Measurements from ENCODE around the gene MAP6D1. TPM values are rescaled to one million over a fixed set of nuclear protein-coding genes. Genes with fewer than 3 reads are reported as not detected.

Gene MAP6D1
- total and polyA plus RNA-seq, 2 experiments from 2014 or later = 0.50 to 3.4 TPM

DNA sequence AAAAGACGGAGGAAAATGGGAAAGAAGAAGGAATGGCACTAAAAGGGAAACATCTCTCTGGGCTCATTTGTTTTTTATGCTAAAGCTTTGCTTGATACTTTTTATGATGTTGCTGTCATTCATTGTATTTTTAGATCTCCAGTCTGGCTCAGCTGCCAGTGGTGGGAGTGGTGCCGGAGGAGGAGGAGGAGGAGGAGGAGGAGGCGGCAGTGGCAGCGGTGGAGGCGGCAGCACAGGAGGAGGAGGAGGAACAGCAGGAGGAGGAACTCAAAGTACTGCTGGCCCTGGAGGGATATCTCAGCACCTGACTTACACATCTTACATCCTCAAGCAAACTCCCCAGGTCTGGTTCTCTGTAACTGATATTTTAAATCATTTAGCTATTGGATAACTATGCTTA is 49.6 kb downstream of the MAP6D1 start:
- Histone ChIP-seq H3K4me2 (no peak overlapping the region), H3K4me1 (ENCODE audit: insufficient read depth) (no peaks in the 10 kb centered on the region), H3K27me3 (no peaks in the 10 kb centered on the region), H3K9me3 (ENCODE audit: low read depth) (no peaks in the 10 kb centered on the region), H3K4me3 (no peak overlapping the region), H3K79me2 (no peaks in the 10 kb centered on the region), H3K9me2 (replicated peaks; ENCODE audit: insufficient read depth) (no peaks in the 10 kb centered on the region), H2AFZ (no peak overlapping the region), H4K20me1 (ENCODE audit: insufficient read depth, poor library complexity, severe bottlenecking) (no peaks in the 10 kb centered on the region), H3K27ac (no peak overlapping the region), H3K36me3 (replicated peaks; ENCODE audit: insufficient read depth, low read depth) (no peaks in the 10 kb centered on the region)
- WGBS (ENCODE audit: low lambda C conversion rate, missing lambda C conversion rate) = 86% methylated on average over 5 of the region's 5 CpGs
- no peak for DNase-seq (ENCODE audit: low spot score)
- TF ChIP-seq EZH2 (IDR thresholded peaks at IDR 0.05; ENCODE audit: borderline replicate concordance) (no peak), EZH2phosphoT487 (IDR thresholded peaks at IDR 0.05; ENCODE audit: low read depth, severe bottlenecking, unreplicated experiment) (no peak), CTCF (IDR thresholded peaks at IDR 0.05; ENCODE audit: poor library complexity) (no peak)

DNA sequence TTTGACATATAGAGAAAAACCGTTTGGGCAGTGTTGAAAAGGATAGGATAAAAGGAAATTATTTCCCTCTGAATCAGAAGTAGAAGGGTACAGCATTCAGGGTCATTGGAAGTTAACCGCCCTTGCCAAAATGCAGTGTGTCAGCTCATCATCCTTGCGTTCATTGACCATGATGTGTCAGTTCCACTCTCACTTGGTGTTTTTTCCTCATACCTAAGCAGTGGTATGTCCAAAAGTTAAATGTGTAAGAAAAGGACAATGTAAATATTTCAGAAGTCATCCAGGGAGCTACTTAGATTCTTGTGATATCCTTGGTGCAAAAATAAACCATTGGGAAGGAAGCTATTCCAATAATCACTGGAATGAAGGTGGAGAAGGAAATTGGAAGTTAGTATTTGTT is 50.7 kb downstream of the MAP6D1 start:
- H4K20me1 ChIP-seq (ENCODE audit: insufficient read depth, poor library complexity, severe bottlenecking) = no peaks in the 10 kb centered on the region
- H3K9me3 ChIP-seq (ENCODE audit: low read depth) = no peaks in the 10 kb centered on the region
- no peaks in the 10 kb centered on the region for H3K79me2 ChIP-seq
- no peak overlapping the region for H3K4me3 ChIP-seq
- H3K27me3 ChIP-seq = no peaks in the 10 kb centered on the region
- H3K27ac ChIP-seq = no peak overlapping the region
- 91% methylated on average over 3 of the region's 3 CpGs for WGBS (ENCODE audit: low lambda C conversion rate, missing lambda C conversion rate)
- H3K4me1 ChIP-seq (ENCODE audit: insufficient read depth) = no peaks in the 10 kb centered on the region
- H3K4me2 ChIP-seq = no peak overlapping the region
- H3K9me2 ChIP-seq (replicated peaks; ENCODE audit: insufficient read depth) = no peaks in the 10 kb centered on the region
- no peak for TF ChIP-seq EZH2 (IDR thresholded peaks at IDR 0.05; ENCODE audit: borderline replicate concordance)
- TF ChIP-seq CTCF (IDR thresholded peaks at IDR 0.05; ENCODE audit: poor library complexity) = no peak
- no peak for TF ChIP-seq EZH2phosphoT487 (IDR thresholded peaks at IDR 0.05; ENCODE audit: low read depth, severe bottlenecking, unreplicated experiment)
- H3K36me3 ChIP-seq (replicated peaks; ENCODE audit: insufficient read depth, low read depth) = no peaks in the 10 kb centered on the region
- DNase-seq (ENCODE audit: low spot score) = no peak
- no peak overlapping the region for H2AFZ ChIP-seq

DNA sequence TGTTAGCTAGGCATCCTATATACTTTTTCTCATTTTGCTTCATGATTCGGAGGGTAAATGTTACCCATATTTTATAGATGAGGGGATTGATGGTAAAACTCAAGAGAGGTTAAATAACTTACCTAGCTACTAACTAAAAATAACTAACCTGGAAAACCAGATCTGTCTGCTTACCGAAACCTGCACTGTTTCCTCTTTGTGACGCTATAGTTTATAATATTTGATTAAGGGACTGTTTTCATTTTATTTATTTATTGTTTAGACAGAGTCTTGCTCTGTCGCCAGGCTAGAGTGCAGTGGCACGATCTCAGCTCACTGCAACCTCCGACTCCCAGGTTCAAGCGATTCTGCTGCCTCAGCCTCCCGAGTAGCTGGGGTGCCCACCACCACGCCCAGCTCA is 55.9 kb downstream of the MAP6D1 start:
- H3K4me2 ChIP-seq = no peak overlapping the region
- H3K36me3 ChIP-seq (replicated peaks; ENCODE audit: insufficient read depth, low read depth) = no peaks in the 10 kb centered on the region
- no peak overlapping the region for H3K27ac ChIP-seq
- DNase-seq (ENCODE audit: low spot score) = no peak
- H2AFZ ChIP-seq = no peak overlapping the region
- TF ChIP-seq CTCF (IDR thresholded peaks at IDR 0.05; ENCODE audit: poor library complexity) (no peak), EZH2 (IDR thresholded peaks at IDR 0.05; ENCODE audit: borderline replicate concordance) (no peak), EZH2phosphoT487 (IDR thresholded peaks at IDR 0.05; ENCODE audit: low read depth, severe bottlenecking, unreplicated experiment) (no peak)
- H3K4me1 ChIP-seq (ENCODE audit: insufficient read depth) = peaks cover 18% of the 10 kb centered on the region
- no peaks in the 10 kb centered on the region for H3K9me3 ChIP-seq (ENCODE audit: low read depth)
- H3K27me3 ChIP-seq = no peaks in the 10 kb centered on the region
- H4K20me1 ChIP-seq (ENCODE audit: insufficient read depth, poor library complexity, severe bottlenecking) = no peaks in the 10 kb centered on the region
- H3K79me2 ChIP-seq = no peaks in the 10 kb centered on the region
- 94% methylated on average over 9 of the region's 9 CpGs for WGBS (ENCODE audit: low lambda C conversion rate, missing lambda C conversion rate)
- H3K9me2 ChIP-seq (replicated peaks; ENCODE audit: insufficient read depth) = no peaks in the 10 kb centered on the region
- no peak overlapping the region for H3K4me3 ChIP-seq

- WGBS (ENCODE audit: low lambda C conversion rate, missing lambda C conversion rate) = 92% methylated on average over 8 of the region's 8 CpGs
- no peak overlapping the region for H3K27ac ChIP-seq
- TF ChIP-seq EZH2 (IDR thresholded peaks at IDR 0.05; ENCODE audit: borderline replicate concordance) (no peak), CTCF (IDR thresholded peaks at IDR 0.05; ENCODE audit: poor library complexity) (no peak), EZH2phosphoT487 (IDR thresholded peaks at IDR 0.05; ENCODE audit: low read depth, severe bottlenecking, unreplicated experiment) (no peak)
Observed at GRCh38 chr3:183768114-183768513, 57.3 kb downstream of the MAP6D1 start.

More at GRCh38 chr3:183768114-183768513, 57.3 kb downstream of the MAP6D1 start:
- no peak overlapping the region for H2AFZ ChIP-seq
- no peak overlapping the region for H3K4me3 ChIP-seq
- H3K4me1 ChIP-seq (ENCODE audit: insufficient read depth) = peaks cover 20% of the 10 kb centered on the region
- no peaks in the 10 kb centered on the region for H3K9me2 ChIP-seq (replicated peaks; ENCODE audit: insufficient read depth)
- no peaks in the 10 kb centered on the region for H4K20me1 ChIP-seq (ENCODE audit: insufficient read depth, poor library complexity, severe bottlenecking)
- H3K9me3 ChIP-seq (ENCODE audit: low read depth) = no peaks in the 10 kb centered on the region
- H3K27me3 ChIP-seq = no peaks in the 10 kb centered on the region
- H3K36me3 ChIP-seq (replicated peaks; ENCODE audit: insufficient read depth, low read depth) = no peaks in the 10 kb centered on the region
- no peaks in the 10 kb centered on the region for H3K79me2 ChIP-seq
- no peak overlapping the region for H3K4me2 ChIP-seq
- no peak for DNase-seq (ENCODE audit: low spot score)

Data from hepatocyte (in vitro differentiated cells).